HG03280 (cell line): ENCODE measurements around the gene CASQ2.
"Not testable (repeated sequence)": the region's sequence is repeated elsewhere in the genome, so short reads cannot be mapped to it uniquely, and the experiment has no call there.

Source experiments
- ATAC-seq: cut with Tn5 transposase; IDR thresholded peaks from one replicate; pipeline ENCODE4 v1.9.1; 2021; ENCODE audit warnings: mild to moderate bottlenecking, moderate library complexity; ENCODE audit not compliant: unreplicated experiment

CASQ2 gene

DNA sequence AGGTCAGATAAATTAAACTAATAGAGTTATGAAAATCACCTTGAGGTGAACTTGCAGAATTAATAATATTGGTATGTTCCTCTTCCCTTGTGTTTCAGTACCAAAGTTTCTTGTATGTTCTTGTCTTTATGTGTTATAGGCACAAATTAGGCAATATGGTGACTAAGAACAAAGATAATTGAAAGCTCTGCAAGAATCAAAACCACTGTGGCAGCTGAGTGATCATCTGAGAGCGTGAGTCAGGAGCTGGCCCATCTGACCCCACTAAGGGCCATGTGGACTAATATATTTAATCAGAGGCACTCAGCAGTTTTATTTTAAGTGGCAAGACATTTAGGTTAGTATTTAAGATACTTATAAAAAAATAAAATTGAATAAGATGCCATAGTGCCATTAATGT is 12.8 kb upstream of the CASQ2 start:
- ATAC-seq, result no peak

DNA sequence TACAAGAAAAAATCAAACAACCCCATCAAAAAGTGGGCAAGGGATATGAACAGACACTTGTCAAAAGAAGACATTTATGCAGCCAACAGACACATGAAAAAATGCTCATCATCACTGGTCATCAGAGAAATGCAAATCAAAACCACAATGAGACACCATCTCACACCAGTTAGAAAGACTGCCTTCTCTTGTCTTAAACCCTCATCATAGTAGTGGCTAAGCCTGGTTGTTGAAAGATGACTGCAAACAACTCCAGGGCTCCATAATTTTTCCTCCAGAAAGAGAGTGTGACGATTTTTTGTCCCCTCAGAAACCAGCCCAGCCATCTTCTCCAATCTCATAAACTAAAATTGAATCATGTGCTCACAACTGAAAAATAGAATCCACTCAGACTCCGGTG is 12.1 kb upstream of the CASQ2 start:
- ATAC-seq, result not testable (repeated sequence)

DNA sequence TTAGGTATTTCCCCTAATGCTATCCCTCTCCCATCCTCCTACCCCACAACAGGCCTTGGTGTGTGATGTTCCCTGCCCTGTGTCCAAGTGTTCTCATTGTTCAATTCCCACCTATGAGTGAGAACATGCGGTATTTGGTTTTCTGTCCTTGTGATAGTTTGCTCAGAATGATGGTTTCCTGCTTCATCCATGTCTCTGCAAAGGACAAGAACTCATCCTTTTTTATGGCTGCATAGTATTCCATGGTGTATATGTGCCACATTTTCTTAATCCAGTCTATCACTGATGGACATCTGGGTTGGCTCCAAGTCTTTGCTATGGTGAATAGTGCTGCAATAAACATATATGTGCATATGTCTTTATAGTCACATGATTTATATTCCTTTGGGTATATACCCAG is 10.6 kb upstream of the CASQ2 start:
- not testable (repeated sequence) for ATAC-seq

DNA sequence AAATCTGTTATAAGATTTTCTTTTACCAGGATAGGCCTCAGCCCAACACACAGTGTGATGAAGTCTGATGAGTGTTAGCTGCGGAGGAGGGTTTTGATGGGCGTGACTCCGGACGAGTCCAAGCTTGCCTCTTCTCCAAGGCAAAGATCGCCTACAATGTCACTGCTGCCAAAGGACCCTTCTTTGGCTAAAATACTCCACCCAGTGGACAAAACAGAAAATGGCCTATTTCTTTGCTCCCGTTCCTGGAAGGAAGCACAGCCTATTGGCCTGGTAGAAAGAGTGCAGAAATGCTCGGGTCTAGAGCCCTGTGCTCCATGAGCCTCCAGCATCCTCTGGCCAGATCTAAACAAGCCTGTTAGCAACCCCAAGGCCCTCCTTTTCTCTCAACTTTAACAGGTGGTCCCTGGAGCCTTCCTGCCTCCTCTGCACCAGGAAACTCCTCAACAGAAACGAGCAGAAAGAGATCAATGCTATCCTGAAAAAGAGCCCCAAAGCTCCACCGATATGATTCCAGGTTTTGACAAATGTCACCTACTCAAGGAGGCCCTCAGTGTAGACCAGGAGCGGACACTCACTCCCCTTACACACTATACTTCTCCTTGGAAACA is 3.4 kb upstream of the CASQ2 start:
- ATAC-seq, result peak; percentile 84

DNA sequence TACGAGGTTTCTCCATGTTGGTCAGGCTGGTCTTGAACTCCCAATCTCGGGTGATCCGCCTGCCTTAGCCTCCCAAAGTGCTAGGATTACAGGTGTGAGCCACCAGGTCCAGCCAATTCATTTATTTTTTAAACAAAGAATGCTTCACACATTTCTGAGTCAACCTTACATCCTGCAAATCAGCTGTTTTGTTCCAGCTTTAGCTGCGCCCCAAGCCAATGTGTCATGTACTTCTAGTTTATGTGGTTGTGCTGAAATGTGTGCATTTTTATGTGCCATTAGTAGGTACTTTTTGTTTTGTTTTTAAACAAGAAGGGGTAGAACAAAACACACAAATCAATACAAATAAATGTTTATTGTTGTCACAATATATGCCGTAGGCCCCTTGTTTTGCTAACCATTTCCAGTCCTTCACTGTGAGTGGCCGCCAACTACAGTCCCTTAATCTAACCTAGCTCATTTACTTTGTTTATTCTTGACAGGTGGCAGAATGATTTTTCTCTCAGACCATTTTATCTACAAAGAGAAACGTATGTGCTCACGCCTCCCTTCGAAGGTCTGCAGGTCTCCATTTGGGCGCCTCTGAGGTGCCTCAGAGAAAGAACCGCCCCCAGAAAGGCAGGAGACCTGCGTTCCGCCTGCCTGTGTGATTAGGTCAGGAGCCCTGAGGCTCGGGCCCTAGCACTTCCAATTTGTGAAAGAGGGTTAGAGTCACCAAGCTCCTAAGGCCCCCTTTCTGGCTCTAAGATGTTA is 2.8 kb upstream of the CASQ2 start:
- ATAC-seq, result peak; percentile 33

DNA sequence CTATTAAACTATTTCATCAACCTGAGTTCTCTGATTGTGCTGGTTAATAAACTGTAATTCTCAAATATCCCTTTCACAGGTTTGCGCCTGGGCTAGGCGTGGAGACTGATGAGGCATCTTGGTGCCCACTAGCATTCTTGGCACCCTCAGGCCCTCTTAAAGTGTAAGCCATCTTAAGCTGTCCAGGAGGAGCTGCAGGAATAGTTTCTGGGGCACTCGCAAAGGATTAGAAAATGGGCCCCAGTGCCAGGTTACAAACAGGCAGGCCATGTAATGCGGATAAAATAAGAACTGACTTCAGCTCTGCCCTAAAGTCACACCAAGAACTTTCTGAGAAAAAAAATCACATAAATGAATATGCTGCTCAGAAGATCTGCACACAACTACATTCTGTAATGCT is 1.1 kb downstream of the CASQ2 start:
- no peak for ATAC-seq

DNA sequence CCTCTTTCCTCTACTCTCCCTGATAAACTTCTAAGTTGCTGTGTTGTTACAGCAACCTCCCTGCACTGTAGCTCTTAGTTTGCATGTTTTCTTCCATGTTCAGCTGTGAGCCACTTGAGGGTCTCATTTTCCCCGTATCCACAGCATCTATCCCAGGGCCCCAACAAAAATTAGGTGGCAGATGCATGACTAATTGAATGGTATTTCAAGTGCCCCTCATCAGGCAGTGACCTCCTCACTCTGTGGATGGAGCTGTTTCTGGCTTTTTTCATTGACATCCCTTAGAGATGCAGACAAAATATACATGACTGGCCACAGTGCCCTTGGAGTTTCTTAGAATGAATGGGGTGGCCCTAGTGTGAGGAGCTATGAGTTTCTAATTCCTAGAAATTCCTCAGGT is 3.4 kb downstream of the CASQ2 start:
- ATAC-seq, result no peak

DNA sequence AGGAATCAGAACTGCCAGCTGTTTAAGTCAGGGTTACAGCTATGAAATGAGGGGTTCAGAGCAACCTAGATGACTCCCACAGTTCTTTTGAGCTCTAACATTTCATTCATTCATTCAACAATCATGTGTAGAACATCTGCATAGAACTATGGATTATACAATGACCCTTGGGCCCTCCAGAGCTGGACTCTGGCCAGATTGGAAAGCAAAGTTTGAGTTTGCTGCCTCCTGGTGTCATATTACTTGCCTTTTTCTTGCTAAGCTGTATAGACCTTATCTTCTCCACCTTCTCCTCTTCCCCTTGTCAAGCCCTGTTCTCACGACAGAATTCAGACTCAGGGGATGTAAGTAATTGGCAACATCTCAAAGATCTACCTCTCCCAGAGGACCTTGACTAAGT is 4.0 kb downstream of the CASQ2 start:
- ATAC-seq, result no peak

DNA sequence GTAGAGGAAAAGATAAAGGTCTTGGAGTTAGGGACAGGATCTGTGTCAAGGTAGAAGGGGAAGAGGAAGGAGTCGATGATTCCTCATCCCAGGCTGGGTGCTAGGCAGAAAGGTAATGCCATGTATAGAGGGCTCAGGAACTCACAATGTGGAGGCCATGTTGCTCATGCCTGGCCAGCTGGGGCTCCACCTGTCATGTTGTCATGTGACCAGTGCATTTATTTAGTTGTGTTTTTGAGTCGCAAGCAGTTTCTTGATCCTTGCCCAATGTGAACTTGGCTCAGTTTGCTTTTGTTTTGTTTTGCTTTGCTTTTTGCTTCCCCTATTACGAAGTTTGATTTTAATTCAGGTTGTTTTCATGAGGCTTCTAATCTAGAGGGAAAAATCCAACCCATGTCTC is 5.7 kb downstream of the CASQ2 start:
- no peak for ATAC-seq

DNA sequence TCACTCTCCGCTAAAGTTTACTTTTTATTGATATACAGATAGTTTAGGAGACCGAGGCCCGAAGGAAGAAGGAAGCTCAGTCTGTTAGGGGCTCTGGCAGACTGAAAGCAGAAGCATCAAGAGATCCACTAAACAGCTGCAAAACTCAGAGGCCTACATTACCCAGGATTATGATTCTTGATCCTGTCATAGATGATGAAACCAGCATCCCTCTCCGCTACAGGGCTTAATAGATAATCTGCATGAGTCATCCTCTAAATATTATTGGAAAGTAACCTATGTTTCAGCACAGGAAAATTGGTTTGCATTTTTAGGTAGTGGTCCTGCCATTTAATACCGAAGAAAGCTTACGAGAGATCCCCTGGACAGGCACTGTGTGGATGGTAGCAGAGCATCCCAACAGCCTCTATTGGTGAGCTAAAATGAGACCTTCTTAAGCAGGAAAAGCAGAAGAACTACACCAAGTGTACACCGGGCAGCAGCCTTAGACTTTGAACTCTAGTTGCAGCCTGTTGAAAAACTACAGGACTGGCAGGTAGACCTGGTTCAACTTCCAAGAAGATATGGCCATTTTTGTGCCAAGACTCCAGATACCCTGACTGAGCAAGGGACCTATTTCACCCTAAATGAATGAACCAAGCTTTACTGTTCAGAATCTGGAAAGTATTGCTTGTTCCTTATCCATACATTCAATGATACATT is 6.8 kb downstream of the CASQ2 start:
- ATAC-seq, result no peak

DNA sequence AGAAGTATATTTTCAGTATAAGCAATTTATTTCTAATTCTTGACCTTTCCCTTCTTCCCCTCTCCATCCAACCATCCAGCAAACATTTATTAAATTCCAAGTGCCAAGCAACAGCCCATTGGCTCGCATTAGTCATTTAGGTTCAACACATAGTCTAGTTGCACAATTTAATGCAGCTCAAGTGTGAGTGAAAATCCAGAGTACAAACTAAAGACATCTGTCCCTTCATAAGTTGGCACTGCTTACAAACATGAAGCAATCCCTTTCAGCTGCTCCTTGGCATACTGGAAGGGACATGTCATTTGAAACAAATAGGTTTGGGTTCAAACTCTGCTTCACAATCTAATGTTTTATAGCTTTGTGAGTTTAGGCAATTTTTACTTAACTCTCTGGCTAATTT is 10.7 kb downstream of the CASQ2 start:
- ATAC-seq, result no peak

DNA sequence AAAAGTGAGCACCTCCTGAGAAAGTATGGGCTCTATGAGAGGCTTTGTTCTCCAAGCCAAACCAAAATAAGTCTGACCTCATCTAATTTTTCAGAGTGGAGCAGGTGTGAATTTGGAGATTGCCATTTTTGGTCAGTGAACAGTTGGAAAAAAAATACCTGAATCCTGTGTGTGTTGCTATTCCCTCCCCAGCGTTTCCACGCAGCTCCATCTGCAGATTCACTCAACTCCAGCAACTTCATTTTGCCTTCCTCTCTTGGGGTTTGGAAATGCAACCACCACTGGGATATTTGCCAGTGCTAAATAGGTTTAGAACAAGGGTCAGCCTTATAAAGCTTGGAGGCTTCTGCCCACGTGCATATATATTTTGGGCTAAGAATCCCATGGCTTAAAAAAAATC is 11.2 kb downstream of the CASQ2 start:
- no peak for ATAC-seq

DNA sequence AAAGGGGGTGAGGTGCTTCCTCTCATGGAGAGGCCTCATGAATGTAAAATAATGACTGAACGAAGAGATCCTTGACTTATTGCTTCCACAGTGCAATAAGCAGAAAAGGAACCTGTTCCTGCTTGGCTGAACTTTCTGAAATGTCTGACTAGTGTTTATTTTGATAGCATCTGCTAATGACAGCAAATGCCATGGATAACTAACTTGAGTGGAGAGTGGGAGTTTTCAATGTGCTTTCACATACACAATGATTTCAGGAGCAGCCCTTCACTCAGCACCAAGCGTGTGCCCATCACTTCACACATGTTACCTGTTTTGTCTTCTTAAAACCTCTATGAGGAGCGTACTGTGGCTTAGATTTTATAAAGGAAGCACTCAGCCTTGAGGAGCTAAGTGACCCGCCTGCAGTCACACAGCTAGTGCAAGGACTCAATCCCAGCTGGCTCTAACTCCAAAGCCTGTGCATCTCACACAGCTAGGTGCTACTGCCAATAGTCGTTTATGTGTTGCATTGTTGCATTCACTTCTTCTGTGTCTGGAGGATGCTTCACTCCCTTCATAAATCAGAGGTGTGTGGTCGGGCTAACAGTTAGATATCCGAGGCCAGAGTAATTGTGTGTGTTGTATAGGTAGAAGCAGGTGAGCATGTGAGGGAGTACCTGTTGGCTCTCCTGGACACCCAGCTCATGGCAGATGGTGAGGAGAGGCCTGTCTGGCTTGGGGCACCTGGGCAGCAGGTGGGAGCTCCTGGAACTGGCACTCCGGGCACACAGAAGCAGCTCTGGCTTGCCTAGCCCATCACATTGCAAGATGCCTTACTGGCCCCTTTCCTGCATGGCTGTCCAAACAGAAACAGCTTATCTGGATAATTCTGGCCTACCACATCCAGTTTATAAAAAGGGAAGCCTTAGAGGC is 12.8 kb downstream of the CASQ2 start:
- no peak for ATAC-seq

DNA sequence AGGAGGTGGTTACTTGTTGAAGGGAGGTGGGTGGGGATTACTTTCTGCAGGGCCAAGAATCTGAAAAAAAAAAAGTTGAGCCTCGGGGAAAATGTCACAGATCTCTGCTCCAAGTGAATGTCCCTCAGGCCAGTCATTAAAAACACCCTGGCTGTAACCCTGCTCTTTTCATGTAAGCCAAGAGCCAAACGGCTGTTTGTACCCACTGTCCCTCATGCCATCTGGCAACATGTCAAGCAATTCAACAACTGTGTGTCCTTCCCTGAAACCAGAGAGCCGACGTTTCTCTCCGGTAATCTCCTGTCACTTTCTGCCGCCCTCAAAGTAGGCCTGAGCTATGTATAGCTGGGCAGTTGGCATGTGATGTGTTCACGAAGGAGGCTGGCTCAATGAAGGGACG is 14.7 kb downstream of the CASQ2 start:
- ATAC-seq, result no peak

DNA sequence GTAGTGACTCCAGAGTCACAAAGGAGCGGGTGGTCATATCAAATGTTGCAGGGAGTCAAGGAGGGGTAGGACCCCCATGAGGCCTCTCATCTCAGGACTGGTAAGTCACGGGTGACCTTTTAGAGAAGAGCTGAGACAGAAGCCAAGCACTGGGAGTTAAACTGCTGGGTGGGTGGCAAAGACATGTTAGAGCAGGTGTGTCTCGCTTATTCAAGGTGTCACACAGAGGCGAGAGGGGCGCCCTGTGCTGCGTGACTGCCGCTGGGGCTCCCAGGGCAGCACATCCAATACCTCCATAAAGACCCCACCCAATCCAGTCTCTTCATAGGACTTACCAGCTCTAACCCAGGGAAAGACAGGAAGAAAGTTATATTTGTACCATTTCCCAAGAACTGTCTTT is 15.2 kb downstream of the CASQ2 start:
- no peak for ATAC-seq

DNA sequence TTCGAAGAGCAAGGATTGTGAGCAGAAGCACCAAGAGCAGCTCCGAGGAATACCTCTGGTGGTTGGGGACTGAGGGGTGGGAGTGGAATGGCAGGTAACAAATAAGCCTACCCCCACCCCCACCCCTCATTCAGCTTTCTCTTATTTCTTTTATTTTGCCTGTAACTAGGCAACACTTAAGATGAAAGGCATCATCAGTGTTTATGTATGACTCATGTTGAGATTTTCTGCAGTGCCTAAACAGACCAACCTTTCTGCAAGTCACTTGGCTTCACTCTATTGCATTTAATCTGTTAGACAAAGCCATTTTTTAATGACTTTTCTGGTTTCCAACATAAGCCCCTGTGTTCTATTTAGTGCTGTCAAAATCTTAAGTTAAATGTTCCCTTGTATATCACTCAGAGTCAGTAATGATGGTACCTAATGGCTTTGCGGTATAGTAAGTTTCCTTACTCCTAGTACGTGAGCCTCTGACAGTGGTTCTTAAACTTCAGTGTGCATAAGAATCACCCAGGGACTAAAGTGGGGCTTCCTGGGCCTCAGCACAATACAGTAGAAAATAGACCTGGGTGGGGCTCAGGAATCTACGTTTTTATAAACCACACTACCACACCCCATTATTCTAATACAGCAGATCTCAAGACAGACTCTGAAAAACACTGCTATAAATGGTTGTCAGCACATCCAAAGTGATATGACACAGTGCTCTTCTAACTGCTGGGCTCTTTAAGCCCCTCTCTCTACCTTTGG is 19.9 kb downstream of the CASQ2 start:
- ATAC-seq, result no peak

DNA sequence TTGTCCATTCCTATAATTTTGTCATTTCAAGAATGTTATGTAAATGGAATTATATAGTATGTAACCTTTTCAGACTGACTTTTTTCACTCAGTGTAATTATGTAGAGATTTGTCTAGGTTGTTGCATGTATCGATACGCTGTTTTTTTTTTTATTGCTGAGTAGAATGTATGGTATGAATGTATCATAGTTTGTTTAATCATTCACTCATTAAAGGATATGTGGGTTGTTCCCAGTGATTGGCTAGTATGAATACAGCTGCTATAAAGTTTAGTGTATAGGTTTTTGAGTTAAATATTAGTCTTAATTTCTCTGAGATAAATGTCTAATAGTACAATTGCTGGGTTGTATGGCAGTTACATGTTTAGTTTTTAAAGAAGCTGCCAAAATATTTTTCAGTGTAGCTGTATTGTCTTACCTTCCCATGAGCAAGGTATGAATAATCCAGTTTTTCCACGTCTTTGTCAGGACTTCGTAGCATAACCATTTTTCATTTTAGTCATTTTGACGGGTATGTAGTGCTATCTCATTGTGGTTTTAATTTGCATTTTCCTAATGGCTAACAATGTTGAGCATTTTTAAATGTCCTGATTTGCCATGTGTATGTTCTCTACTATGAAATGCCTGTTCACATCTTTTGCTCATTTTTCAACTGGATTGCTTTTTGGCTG is 22.4 kb downstream of the CASQ2 start:
- no peak for ATAC-seq

DNA sequence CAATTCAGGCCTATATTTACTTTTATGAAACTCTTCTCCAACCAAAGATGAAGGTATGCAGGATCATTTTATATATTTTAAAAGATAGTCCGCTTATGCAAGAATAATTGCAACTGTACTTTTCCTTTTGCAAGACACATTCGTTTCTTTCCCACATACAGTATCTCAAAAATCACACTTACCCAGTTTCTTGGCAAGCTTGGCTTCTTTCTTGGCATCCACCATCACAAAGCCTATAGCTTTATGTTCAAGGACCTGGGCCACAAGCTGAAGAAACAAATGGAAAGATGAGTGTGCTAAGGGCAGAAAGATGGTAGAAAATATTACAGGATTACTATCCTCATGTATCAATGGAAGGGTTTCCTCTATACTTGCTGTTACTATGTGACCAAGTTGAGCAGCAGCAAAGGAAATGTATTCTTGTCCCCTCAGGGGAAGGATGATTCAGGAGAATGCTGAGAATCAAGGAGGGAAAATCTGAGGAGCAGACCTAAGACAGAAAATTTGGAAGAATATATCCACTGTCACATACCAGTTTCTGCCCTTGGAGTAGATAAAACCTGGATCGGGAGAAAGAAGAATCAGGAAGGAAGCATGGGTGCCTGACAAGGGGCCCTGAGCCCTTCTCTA is 23.8 kb downstream of the CASQ2 start:
- ATAC-seq, result no peak

DNA sequence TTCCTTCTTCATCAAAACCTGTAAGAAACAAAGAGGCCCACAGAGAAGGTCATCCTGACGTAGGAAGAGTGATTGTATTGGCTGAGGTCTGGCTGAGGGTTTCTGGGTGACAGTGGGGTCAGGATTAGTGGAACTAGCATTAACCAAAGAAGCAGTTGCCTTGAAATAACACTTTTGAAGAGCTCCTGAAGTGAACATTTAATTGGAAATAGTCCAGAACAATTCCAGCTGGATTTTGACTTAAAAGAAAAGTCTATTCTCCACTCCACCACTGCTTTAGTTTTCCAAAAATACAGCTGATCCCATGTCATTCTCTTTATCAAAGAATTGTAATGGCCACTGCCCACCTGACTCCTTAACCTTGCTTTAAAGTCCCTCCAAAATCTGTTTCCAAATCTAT is 27.7 kb downstream of the CASQ2 start:
- no peak for ATAC-seq

DNA sequence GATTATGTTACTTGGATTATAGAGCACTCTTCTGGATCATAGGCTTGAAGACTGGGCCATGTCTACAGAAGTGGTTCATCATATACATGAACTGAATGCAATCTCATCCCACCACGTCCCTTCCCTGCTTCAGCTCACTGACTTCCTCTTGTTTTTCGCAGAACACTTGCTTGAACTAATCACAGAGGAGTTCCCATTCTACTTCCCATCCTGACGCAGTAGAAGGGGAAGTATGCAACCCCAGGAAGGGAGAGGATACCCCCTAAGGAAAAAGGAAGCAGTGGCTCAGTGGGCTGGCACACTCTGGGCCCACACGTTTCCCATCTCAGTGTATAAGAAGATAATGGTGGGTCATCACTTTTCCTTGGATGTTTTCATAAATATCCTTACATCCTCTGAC is 36.2 kb downstream of the CASQ2 start:
- no peak for ATAC-seq
